HG03520 (cell line): ENCODE measurements around the gene NTMT1.

Source experiments
- ATAC-seq: cut with Tn5 transposase; IDR thresholded peaks from one replicate; pipeline ENCODE4 v1.9.1; 2021; ENCODE audit warnings: mild to moderate bottlenecking, moderate library complexity; ENCODE audit not compliant: unreplicated experiment

NTMT1 gene

GRCh38 chr9:129613520-129614175, 12.3 kb upstream of the NTMT1 start:
- ATAC-seq: no peak

- ATAC-seq: no peak
Measured at GRCh38 chr9:129614932-129615331, 11.0 kb upstream of the NTMT1 start.

- no peak for ATAC-seq
Measured at GRCh38 chr9:129615407-129616285, 10.3 kb upstream of the NTMT1 start.

- no peak for ATAC-seq
Measured at GRCh38 chr9:129617167-129617566, 8.8 kb upstream of the NTMT1 start.

- ATAC-seq: no peak
Measured at GRCh38 chr9:129619787-129620668, 5.9 kb upstream of the NTMT1 start.

- ATAC-seq: no peak
Measured at GRCh38 chr9:129620669-129621295, 5.2 kb upstream of the NTMT1 start, which contains the start of gene C9orf50. C9orf50 (minus strand) TSS chr9:129621101; CDS start chr9:129620574, 527 bp downstream.

- ATAC-seq: no peak
Measured at GRCh38 chr9:129623331-129623730, 2.6 kb upstream of the NTMT1 start.

- ATAC-seq: no peak
Measured at GRCh38 chr9:129624168-129624759, 1.7 kb upstream of the NTMT1 start.

- ATAC-seq: no peak
Measured at GRCh38 chr9:129624947-129625346, 1.0 kb upstream of the NTMT1 start.

- peak; percentile 27 for ATAC-seq
Measured at GRCh38 chr9:129626625-129627284, 792 bp downstream of the NTMT1 start.

GRCh38 chr9:129627556-129628440, 1.8 kb downstream of the NTMT1 start:
- ATAC-seq: no peak

GRCh38 chr9:129628709-129629108, 2.7 kb downstream of the NTMT1 start:
- ATAC-seq: no peak

GRCh38 chr9:129629251-129629820, 3.4 kb downstream of the NTMT1 start:
- ATAC-seq: no peak

GRCh38 chr9:129630967-129631673, 5.2 kb downstream of the NTMT1 start:
- no peak for ATAC-seq

GRCh38 chr9:129631674-129632129, 5.7 kb downstream of the NTMT1 start:
- no peak for ATAC-seq

- ATAC-seq: no peak
Measured at GRCh38 chr9:129632460-129632859, 6.5 kb downstream of the NTMT1 start.

GRCh38 chr9:129633207-129633606, 7.2 kb downstream of the NTMT1 start:
- ATAC-seq: no peak

- ATAC-seq: no peak
Measured at GRCh38 chr9:129633848-129634247, 7.9 kb downstream of the NTMT1 start.
